ENCODE data around the gene MYO18B.

The MYO18B gene

DNA sequence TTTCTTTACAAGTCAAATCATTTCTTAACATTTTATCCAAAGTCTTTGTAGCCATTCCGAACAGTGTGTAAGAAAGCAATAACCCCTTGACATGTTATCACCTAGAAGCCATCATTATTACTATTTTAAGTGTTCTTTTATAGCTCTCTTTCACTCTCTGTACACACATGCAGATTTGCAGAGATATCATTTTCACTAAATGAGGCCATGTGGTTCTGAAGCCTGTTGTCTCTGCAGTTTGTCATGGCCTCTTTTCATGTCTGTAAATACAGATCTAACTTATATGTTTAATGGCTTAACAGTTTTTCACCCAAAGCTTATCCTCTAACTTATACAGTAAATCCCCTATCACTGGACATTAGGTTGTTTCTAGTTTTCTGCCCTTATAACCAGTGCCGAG is 166.8 kb downstream of the MYO18B start:
- H3K9me3 Mint-ChIP-seq, result no peaks in the 10 kb centered on the region
- no peaks in the 10 kb centered on the region for H3K36me3 Mint-ChIP-seq (ENCODE audit: low read depth)
- no peaks in the 10 kb centered on the region for H3K4me1 Mint-ChIP-seq (ENCODE audit: low read depth)
- H3K27ac Mint-ChIP-seq, result no peak overlapping the region
- no peak overlapping the region for H3K4me3 Mint-ChIP-seq
- peaks cover 11% of the 10 kb centered on the region for H3K27me3 Mint-ChIP-seq

DNA sequence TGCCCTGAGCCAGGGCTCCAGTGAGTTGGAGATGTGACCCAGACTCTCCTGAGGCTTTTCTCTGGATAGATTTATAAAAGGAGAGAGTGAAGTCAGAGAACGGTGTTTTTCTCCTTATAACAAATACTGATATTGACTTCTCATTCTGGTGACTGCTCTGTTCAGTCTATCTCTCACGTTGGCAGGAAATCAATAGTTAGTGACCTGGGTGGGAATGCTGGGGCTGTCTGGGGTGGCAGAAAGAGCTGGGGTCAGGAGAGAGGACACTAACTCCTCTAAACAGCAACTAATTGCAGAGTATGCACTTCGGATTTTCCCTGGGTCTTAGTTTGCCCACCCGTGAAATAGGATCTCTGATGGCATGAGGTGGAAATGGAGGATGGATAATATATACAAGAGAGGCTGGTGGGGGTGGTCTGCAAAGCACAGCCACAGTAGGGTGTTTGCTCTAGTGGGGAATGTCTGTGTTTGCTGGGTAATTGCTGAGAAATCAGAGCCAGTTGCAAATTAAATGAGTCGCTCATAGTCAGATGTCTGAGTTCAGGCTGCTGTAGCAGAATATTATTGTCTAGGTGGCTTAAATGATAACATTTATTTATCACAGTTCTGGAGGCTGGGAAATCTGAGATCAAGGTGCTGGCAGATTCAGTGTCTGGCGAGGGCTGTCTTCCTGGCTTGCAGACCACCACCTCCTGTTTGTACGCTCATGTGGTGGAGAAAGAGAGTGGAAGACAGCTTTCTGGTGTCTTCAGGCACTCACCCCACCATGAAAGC is 167.8 kb downstream of the MYO18B start:
- peaks cover 12% of the 10 kb centered on the region for H3K27me3 Mint-ChIP-seq
- no peaks in the 10 kb centered on the region for H3K9me3 Mint-ChIP-seq
- no peaks in the 10 kb centered on the region for H3K36me3 Mint-ChIP-seq (ENCODE audit: low read depth)
- H3K27ac Mint-ChIP-seq, result no peak overlapping the region
- H3K4me1 Mint-ChIP-seq (ENCODE audit: low read depth), result no peaks in the 10 kb centered on the region
- no peak overlapping the region for H3K4me3 Mint-ChIP-seq

DNA sequence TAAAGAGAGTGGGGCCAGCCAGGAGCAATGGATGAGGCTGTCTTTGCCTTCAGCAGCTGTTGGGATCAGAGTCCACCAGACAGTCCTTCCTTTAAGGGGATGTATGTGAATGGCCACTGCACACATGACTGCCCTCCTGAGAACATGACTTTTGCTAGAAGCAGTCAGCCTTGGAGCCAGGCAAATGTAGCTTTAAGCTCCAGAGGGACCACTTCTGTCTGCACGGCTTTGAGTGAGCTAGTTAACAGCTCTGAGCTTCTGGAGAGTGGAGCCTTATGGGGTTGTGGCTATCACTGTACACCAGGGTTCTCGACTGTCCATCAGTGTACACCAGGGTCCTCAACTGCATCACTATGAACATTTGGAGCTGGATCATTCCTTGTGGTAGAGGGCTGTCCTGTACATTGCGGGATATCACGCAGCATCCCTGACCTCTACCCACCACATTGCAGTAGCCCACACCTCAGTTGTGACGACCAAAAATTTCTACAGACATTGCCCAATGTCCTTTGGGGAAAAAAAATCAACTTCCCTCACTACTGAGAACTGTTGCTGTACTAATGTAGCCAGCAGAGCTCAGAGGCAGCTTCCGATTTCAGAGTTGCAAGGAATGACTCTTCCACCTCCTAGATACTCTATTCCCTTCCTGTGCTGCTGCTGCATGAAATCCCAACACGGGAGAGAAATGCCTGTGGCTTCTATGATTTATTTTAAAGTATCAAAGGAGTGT is 169.4 kb downstream of the MYO18B start:
- Mint-ChIP-seq H3K4me3 (no peak overlapping the region), H3K4me1 (ENCODE audit: low read depth) (no peaks in the 10 kb centered on the region), H3K36me3 (ENCODE audit: low read depth) (no peaks in the 10 kb centered on the region), H3K27me3 (peaks cover 16% of the 10 kb centered on the region), H3K27ac (no peak overlapping the region), H3K9me3 (no peaks in the 10 kb centered on the region)

DNA sequence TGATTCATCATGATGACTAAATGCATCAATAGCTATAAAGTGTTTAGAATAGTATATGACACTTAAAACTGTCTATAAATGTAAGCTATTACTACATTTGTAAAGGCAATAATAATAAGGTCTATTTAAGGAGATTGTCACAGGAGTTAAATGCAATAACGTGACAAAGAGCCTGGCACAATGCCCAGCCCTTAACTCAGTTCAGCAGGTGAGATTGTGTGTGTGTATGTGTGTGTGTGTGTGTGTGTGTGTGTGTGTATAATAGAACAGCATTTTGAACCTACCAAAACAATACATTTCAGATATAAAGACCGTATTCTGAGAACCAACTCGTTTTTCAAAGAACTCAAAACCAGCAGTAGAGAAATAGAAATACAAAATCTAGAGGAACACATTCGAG is 177.5 kb downstream of the MYO18B start:
- no peaks in the 10 kb centered on the region for H3K4me1 Mint-ChIP-seq (ENCODE audit: low read depth)
- H3K9me3 Mint-ChIP-seq, result peaks cover 7% of the 10 kb centered on the region
- H3K27me3 Mint-ChIP-seq, result peaks cover 48% of the 10 kb centered on the region
- no peak overlapping the region for H3K4me3 Mint-ChIP-seq
- no peaks in the 10 kb centered on the region for H3K36me3 Mint-ChIP-seq (ENCODE audit: low read depth)
- no peak overlapping the region for H3K27ac Mint-ChIP-seq

DNA sequence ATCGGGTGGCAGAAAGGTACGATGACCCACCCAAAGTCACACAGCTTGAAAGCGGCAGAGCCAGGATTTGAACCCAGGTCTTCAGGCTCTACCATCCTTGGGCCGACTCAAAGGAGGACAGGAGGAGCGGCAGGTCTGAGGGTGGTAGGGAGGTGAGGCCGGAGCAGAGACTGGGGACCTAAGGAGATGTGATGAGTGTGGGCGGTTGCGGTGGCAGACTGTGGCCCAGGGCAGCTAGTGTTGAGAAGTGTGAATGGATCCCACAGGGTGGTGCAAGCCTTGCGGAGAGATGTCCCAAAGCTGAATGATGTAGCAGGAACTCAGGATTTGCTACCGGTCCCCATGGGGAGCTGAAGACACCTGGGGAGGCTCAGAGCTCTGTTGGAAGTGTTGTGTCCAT is 180.2 kb downstream of the MYO18B start:
- Mint-ChIP-seq H3K4me1 (ENCODE audit: low read depth) (no peaks in the 10 kb centered on the region), H3K36me3 (ENCODE audit: low read depth) (no peaks in the 10 kb centered on the region), H3K27me3 (peaks cover 42% of the 10 kb centered on the region), H3K4me3 (no peak overlapping the region), H3K9me3 (peaks cover 7% of the 10 kb centered on the region), H3K27ac (no peak overlapping the region)

DNA sequence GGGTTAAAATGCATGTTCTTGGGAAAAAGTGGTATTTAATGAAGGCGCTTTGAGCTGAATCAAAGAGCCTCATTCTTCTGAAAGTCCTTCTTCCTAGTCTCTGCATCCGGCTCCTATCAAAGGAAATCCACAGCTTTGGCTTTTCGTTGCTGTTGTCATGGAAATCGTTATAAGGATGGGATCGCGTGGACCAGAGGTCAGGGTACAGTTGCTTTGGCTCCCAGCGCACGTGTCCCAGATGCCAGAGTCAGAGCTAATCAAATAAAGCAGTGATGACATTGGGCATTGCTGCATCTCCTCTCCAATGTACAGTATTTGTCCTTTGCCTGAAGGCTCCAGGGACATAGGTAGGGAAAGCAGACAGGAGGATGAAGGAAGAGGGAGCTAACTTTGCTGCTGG is 181.9 kb downstream of the MYO18B start:
- H3K4me1 Mint-ChIP-seq (ENCODE audit: low read depth), result no peaks in the 10 kb centered on the region
- H3K4me3 Mint-ChIP-seq, result no peak overlapping the region
- H3K27ac Mint-ChIP-seq, result no peak overlapping the region
- H3K36me3 Mint-ChIP-seq (ENCODE audit: low read depth), result no peaks in the 10 kb centered on the region
- H3K27me3 Mint-ChIP-seq, result peaks cover 34% of the 10 kb centered on the region
- peaks cover 2% of the 10 kb centered on the region for H3K9me3 Mint-ChIP-seq

DNA sequence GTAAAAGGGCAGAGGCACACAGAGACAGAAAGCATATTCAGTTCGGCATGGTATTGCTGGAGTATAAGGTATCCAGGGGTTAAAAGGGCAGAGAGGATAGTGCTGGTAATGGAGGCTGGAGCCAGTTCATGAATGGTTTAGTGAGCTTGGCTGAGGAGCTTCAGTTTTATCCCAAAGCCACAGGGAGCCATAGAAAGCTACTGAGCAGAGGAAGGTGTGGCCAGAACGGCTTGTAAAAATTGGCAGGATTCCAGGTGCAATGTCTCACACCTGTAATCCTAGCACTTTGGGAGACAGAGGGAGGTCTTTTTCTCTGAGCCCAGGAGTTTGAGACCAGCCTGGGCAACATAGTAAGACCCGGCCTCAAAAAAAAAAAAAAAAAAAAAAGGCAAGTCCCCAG is 186.1 kb downstream of the MYO18B start:
- H3K4me3 Mint-ChIP-seq, result no peak overlapping the region
- H3K36me3 Mint-ChIP-seq (ENCODE audit: low read depth), result no peaks in the 10 kb centered on the region

DNA sequence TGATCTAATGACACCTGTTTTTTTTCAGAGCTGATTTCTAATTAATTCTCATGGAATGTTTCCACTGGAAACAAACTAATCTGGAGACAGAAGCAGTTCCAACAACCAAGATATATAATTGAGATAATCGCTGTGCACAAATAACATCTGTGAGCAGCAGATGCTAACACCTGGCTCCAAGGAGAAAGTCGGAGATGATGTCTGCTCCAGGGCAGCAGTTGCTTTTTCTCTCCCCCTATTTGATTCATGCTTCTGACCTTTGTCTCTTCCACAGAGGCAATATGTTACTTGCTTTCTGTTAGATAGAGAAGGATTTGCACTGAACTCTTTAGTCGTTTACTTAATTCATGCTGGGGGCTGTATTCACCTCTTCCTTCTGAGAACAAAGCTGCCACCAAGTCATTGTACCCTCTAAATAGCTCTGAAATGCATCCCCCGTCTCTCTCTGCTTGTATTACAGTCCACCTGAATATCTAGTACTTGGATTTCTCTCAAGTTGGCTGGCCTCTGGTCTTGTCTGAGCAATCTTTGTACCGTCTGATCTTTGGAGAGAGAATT is 187.4 kb downstream of the MYO18B start:
- Mint-ChIP-seq H3K4me1 (ENCODE audit: low read depth) (no peaks in the 10 kb centered on the region), H3K36me3 (ENCODE audit: low read depth) (no peaks in the 10 kb centered on the region), H3K27me3 (peaks cover 7% of the 10 kb centered on the region), H3K4me3 (no peak overlapping the region), H3K27ac (no peak overlapping the region), H3K9me3 (peaks cover 3% of the 10 kb centered on the region)

More for the DNA sequence above, 186.1 kb downstream of the MYO18B start:
- Mint-ChIP-seq H3K9me3 (no peaks in the 10 kb centered on the region), H3K27me3 (peaks cover 16% of the 10 kb centered on the region), H3K4me1 (ENCODE audit: low read depth) (no peaks in the 10 kb centered on the region), H3K27ac (no peak overlapping the region)

DNA sequence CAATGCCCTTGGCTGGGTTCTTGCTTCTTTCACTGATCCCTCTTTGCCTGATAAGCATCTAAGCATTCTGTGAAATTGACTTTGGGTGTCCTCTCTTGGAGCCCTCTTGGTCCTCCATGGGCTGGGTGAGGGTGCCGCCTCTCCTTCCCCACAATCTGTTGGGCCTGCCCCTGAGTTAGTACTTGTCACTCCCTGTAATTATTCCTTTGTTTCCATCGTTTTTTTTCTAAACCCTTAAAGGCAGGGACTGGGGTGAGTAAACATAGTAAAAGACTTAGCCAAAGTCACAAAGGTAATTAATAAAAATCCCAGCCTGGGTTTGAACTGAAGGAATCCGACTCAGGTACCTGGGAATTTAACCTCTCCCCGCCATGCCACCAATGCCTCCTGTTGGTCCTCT is 188.1 kb downstream of the MYO18B start:
- H3K9me3 Mint-ChIP-seq, result peaks cover 3% of the 10 kb centered on the region
- H3K4me3 Mint-ChIP-seq, result no peak overlapping the region
- no peak overlapping the region for H3K27ac Mint-ChIP-seq
- H3K36me3 Mint-ChIP-seq (ENCODE audit: low read depth), result no peaks in the 10 kb centered on the region
- H3K4me1 Mint-ChIP-seq (ENCODE audit: low read depth), result no peaks in the 10 kb centered on the region
- peaks cover 7% of the 10 kb centered on the region for H3K27me3 Mint-ChIP-seq

DNA sequence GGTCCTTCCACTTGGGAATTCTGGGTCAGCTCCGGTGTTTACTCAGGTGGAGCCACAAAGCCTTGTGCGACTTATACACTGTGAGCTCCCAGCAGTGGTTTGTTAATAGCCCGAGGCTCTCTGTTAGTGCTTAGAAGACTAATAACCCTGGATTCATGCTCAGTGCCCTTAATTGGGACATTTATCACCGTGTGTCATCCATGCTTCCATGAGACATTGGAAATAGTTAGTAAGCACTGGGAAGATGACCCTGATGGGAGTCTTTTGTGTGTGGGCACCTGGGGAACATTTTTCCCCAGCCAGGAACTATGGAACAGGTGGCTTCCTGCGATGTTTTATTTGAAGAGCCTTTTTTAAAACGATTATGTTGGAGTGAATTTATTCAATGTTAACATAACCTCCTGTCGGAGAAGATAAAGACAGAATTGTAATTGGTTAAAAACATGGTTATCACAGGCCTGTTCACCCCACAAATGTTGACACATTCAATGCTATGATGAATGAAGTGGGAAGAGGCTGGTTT is 188.9 kb downstream of the MYO18B start:
- no peak overlapping the region for H3K4me3 Mint-ChIP-seq
- H3K27me3 Mint-ChIP-seq, result peaks cover 13% of the 10 kb centered on the region
- H3K36me3 Mint-ChIP-seq (ENCODE audit: low read depth), result no peaks in the 10 kb centered on the region
- no peaks in the 10 kb centered on the region for H3K4me1 Mint-ChIP-seq (ENCODE audit: low read depth)
- H3K27ac Mint-ChIP-seq, result no peak overlapping the region
- H3K9me3 Mint-ChIP-seq, result peaks cover 5% of the 10 kb centered on the region

DNA sequence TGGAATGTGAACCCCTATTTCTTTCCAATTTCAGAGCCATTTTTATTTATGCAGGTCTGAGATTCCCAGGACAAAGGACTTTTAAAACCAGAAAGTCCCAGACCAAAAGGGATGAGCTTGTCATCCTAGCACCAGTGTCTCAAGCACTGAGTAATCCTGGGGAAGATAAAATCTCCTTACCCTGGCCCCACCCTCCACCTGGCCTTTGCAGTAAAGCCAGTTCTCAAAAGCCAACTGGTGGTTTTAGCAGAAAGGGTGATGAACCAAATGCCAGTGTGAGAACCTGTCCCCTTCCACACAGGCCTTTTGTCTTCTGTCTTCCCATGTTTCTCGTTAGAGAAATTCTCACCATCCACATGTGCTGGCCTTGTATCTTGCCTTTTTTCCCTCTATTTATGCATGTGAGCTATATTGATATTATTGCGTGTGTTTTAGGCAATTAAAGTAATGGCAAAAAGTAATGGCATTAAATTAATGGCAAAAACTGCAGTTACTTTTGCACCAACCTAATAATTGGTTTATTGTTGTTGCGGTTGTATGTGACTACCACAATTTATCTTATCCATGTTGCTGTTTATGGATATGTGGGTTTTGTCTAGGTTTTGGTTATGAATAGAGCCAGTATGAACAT is 191.3 kb downstream of the MYO18B start:
- no peaks in the 10 kb centered on the region for H3K4me1 Mint-ChIP-seq (ENCODE audit: low read depth)
- peaks cover 15% of the 10 kb centered on the region for H3K27me3 Mint-ChIP-seq
- no peaks in the 10 kb centered on the region for H3K36me3 Mint-ChIP-seq (ENCODE audit: low read depth)
- H3K27ac Mint-ChIP-seq, result no peak overlapping the region
- H3K4me3 Mint-ChIP-seq, result no peak overlapping the region
- H3K9me3 Mint-ChIP-seq, result peaks cover 7% of the 10 kb centered on the region

DNA sequence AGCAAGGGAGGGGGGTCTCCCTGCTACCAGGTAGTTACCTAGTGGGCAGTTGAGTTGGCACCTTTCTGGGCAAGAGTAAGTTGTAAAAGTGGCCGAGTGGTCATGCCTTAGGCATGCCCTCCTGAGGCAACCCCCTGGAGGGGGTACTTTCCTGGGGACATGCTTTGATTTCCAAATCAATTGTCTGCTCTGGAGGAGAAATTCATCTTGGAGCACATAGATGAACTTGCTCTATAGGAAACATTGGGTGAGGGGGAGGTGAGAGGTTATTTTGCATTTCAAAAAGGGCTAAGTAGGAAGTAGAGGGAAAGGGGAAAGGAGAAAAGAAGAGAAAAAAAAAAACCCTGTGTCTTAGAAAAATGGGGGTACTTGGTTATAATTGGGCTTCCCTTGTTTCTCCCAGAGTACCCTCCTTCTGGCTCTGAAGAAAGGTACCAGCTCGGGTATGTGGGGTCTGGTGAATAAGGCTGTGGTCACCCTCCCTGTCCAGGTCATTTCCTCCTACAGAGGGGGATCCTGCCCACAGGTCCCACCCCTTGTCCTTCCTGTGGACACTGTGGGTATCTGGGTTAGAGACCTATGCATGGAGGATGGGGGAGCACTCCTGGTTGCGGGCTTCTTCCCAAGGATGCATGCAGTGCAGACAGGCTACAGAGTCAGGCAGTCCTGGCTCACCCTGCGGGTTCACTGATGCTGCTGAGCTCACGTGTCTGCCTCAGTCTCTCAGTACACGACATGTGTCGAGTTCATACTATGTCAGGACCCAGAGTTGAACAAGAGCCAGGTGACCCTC is 193.5 kb downstream of the MYO18B start:
- H3K36me3 Mint-ChIP-seq (ENCODE audit: low read depth), result no peaks in the 10 kb centered on the region
- H3K27me3 Mint-ChIP-seq, result peaks cover 15% of the 10 kb centered on the region
- no peak overlapping the region for H3K4me3 Mint-ChIP-seq
- no peak overlapping the region for H3K27ac Mint-ChIP-seq
- H3K4me1 Mint-ChIP-seq (ENCODE audit: low read depth), result no peaks in the 10 kb centered on the region
- peaks cover 7% of the 10 kb centered on the region for H3K9me3 Mint-ChIP-seq

DNA sequence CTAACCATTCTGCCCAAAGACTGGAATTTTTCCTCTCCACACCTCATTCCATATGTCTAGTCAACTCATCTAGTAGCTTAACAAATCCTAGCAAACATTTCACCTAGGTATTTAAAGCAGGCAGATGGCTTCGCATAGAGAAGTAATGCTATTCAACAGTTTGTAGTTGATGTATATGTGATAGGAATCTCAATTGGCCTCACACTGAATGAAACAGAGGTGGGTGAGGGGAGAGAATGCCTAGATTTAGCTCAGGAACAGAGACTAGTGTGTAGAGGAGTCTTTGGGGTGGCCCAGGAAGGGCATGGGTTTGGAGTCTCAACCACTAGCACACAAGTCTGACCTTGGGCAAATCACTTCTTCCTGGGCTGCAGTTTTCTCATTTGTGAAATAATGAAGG is 196.2 kb downstream of the MYO18B start:
- Mint-ChIP-seq H3K4me3 (no peak overlapping the region), H3K27ac (no peak overlapping the region), H3K9me3 (peaks cover 7% of the 10 kb centered on the region), H3K27me3 (peaks cover 20% of the 10 kb centered on the region), H3K4me1 (ENCODE audit: low read depth) (no peaks in the 10 kb centered on the region), H3K36me3 (ENCODE audit: low read depth) (no peaks in the 10 kb centered on the region)

DNA sequence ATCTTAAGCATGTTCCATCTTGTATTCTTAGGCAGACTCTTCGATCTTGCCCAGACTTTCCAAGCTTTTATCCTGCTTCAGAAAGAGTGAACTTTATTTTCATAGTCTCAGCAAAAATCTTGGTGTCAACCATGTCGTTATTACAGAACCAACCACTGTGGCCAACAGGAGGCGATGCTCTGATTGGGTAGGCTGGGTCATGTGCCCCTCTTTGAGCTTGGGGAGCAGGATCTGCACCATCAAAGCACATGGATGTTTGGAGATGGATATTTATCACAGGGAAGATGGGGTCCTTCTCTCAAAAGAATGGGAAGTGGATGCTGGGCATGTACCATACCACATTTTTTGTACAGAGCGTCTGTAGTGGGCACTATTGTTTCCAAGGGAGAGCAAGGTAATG is 197.4 kb downstream of the MYO18B start:
- Mint-ChIP-seq H3K4me1 (ENCODE audit: low read depth) (no peaks in the 10 kb centered on the region), H3K27me3 (peaks cover 20% of the 10 kb centered on the region), H3K36me3 (ENCODE audit: low read depth) (no peaks in the 10 kb centered on the region), H3K9me3 (peaks cover 4% of the 10 kb centered on the region), H3K27ac (no peak overlapping the region), H3K4me3 (no peak overlapping the region)
